ENCODE measurements around the gene FEZF1. TPM values are rescaled to one million over a fixed set of nuclear protein-coding genes. Genes with fewer than 3 reads are reported as not detected.

FEZF1 gene
- 12.7 TPM for total RNA-seq (ENCODE audit: unreplicated experiment)
- long read RNA-seq, partial matches to known transcripts = 0 of 3 reads
- long read RNA-seq, other reads (novel, unspliced or antisense) = 1 of 3 reads

DNA sequence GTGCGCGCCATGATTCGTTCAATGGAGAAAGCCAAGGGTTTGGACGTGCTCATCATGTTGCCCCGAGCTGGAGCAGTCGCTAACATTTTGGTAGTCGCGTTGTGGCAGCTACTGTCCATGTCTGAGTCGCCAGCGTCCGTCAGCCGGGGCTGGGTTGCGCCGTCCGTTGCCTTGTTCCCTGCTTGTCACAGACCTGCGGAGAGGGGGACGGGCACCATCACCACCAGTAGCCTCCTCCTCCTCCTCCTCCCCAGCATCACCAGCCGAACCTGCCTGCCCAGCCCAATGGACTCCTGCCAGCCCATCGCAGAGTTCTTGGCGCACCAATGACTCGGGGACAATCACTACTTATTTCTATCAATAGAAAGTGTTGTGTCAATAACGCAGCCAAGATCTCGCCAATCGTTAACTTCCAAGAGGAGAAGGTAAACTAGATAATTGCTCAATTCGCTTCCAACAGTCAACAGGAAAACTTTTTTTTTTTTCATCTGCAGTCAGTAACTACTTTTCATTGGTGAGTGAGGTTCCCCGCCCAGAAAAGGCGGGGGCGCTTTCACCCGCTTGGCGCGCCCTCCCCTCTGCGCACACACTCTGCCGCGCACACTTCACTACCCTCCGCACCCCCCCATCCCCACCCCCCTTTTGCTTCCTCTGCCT is at the start of gene FEZF1:
TSS of gene FEZF1 (minus strand) at position 432 of the 657 bp plus-strand sequence. CDS start at position 119, 313 bp downstream.
- peak within 1 kb of the TSS; percentile 82 for H3K27ac Mint-ChIP-seq (ENCODE audit: unreplicated experiment)
- H3K4me3 Mint-ChIP-seq (ENCODE audit: unreplicated experiment) = peak within 1 kb of the TSS; percentile 91
- peak; percentile 59 for DNase-seq
- no peaks in the 10 kb centered on the region for H3K36me3 Mint-ChIP-seq (ENCODE audit: unreplicated experiment)
- peaks cover 35% of the 10 kb centered on the region for H3K27me3 Mint-ChIP-seq (ENCODE audit: unreplicated experiment)
- TF ChIP-seq, protein P1, sequence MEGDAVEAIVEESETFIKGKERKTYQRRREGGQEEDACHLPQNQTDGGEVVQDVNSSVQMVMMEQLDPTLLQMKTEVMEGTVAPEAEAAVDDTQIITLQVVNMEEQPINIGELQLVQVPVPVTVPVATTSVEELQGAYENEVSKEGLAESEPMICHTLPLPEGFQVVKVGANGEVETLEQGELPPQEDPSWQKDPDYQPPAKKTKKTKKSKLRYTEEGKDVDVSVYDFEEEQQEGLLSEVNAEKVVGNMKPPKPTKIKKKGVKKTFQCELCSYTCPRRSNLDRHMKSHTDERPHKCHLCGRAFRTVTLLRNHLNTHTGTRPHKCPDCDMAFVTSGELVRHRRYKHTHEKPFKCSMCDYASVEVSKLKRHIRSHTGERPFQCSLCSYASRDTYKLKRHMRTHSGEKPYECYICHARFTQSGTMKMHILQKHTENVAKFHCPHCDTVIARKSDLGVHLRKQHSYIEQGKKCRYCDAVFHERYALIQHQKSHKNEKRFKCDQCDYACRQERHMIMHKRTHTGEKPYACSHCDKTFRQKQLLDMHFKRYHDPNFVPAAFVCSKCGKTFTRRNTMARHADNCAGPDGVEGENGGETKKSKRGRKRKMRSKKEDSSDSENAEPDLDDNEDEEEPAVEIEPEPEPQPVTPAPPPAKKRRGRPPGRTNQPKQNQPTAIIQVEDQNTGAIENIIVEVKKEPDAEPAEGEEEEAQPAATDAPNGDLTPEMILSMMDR (IDR thresholded peaks at IDR 0.05; ENCODE audit: partially characterized antibody, unreplicated experiment) = no peak
- H3K9me3 Mint-ChIP-seq (ENCODE audit: unreplicated experiment) = peaks cover 10% of the 10 kb centered on the region
- H3K4me1 Mint-ChIP-seq (ENCODE audit: low read depth, unreplicated experiment) = peaks cover 17% of the 10 kb centered on the region

DNA sequence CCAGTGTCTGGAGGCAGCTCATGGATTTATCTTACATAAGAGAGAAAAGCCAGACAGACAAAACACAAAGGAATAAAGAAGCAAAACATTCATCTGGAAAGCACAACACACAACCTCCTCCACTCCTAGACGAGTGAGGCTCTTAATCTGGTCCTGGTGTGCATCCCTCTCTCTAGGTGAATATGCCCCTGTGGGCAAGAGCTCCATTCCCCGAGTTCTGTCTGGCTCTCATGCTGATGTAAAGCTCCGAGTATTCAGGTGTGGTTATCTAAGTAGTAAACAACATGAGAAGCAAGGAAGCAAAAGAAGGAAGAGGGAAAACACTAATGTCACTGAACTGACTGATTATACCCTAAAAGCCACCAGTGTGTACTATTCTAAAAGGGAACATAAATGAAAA is 47.9 kb upstream of the FEZF1 start:
- Mint-ChIP-seq H3K4me1 (ENCODE audit: low read depth, unreplicated experiment) (no peaks in the 10 kb centered on the region), H3K4me3 (ENCODE audit: unreplicated experiment) (no peak overlapping the region), H3K36me3 (ENCODE audit: unreplicated experiment) (no peaks in the 10 kb centered on the region), H3K9me3 (ENCODE audit: unreplicated experiment) (no peaks in the 10 kb centered on the region), H3K27ac (ENCODE audit: unreplicated experiment) (no peak overlapping the region), H3K27me3 (ENCODE audit: unreplicated experiment) (no peaks in the 10 kb centered on the region)
- no peak for DNase-seq
- TF ChIP-seq, protein P1 (IDR thresholded peaks at IDR 0.05; ENCODE audit: partially characterized antibody, unreplicated experiment) = no peak

DNA sequence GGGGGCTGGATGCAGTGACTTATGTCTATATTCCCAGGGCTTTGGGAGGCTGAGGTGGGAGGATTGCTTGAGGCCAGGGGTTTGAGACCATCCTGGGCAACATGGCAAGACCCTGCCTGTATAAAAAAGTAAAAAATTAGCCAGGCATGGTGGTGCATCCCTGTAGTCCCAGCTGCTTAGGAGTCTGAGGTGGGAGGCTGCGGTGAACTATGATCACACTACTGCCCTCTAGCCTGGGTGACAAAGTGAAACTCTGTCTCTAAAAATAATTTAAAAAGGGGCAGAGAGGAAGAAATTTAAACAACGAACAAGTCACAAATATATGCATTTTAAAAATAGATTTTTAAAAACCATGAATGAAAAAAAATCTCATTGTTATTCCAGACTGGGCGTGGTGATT is 46.2 kb upstream of the FEZF1 start:
- H3K36me3 Mint-ChIP-seq (ENCODE audit: unreplicated experiment) = no peaks in the 10 kb centered on the region
- no peaks in the 10 kb centered on the region for H3K4me1 Mint-ChIP-seq (ENCODE audit: low read depth, unreplicated experiment)
- no peak overlapping the region for H3K27ac Mint-ChIP-seq (ENCODE audit: unreplicated experiment)
- TF ChIP-seq, protein P1 (IDR thresholded peaks at IDR 0.05; ENCODE audit: partially characterized antibody, unreplicated experiment) = no peak
- no peaks in the 10 kb centered on the region for H3K27me3 Mint-ChIP-seq (ENCODE audit: unreplicated experiment)
- H3K9me3 Mint-ChIP-seq (ENCODE audit: unreplicated experiment) = no peaks in the 10 kb centered on the region
- no peak for DNase-seq
- no peak overlapping the region for H3K4me3 Mint-ChIP-seq (ENCODE audit: unreplicated experiment)

DNA sequence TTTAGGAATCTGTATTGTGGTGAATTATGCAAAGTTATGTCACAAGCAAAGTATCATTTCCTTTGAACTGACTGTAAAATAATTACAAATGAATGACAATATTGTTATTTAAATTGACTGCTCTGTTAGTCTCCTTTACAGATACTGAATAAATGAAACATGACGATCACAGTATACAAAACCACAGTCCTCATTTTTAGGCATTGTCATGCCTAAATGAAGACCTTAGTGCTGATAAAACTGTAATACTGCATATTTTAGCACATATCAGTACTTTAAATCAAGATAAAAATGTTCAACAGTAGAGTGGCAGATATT is 39.7 kb upstream of the FEZF1 start:
- no peak overlapping the region for H3K27ac Mint-ChIP-seq (ENCODE audit: unreplicated experiment)
- TF ChIP-seq, protein P1 (IDR thresholded peaks at IDR 0.05; ENCODE audit: partially characterized antibody, unreplicated experiment) = no peak
- H3K36me3 Mint-ChIP-seq (ENCODE audit: unreplicated experiment) = no peaks in the 10 kb centered on the region
- no peak for DNase-seq
- no peak overlapping the region for H3K4me3 Mint-ChIP-seq (ENCODE audit: unreplicated experiment)
- no peaks in the 10 kb centered on the region for H3K9me3 Mint-ChIP-seq (ENCODE audit: unreplicated experiment)
- H3K27me3 Mint-ChIP-seq (ENCODE audit: unreplicated experiment) = no peaks in the 10 kb centered on the region
- H3K4me1 Mint-ChIP-seq (ENCODE audit: low read depth, unreplicated experiment) = no peaks in the 10 kb centered on the region

DNA sequence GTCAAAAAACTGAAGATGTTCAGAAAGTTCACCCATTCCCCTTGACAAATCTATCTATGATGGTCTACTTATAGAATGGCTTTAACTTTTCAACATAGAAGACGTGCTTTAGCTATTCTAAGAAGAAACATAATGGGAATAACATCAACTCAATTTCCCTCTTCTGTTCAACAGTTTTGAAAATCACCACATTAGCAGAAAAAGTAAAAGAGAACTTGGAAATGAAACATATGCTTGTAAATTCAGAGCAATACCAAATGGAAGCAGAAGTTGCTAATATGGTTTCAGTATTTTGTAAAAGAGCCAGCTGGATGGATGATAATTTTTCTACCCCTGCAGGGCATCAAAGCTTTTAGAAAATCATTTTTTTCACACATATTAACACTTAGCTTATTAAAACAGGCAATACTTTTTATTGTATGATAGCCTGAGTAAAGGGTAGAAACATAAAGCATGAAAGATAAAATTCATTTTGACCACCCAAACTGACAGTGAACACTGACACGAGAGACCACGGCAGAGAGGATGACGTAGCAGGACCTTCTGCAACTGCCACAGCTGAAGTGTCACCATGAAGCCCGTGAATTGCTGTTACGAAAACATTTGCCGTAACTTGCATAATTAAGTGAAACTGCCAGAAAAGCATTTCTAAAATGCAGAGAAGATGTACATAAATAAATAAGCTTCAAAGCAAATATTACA is 39.2 kb upstream of the FEZF1 start:
- Mint-ChIP-seq H3K27ac (ENCODE audit: unreplicated experiment) (no peak overlapping the region), H3K4me3 (ENCODE audit: unreplicated experiment) (no peak overlapping the region), H3K36me3 (ENCODE audit: unreplicated experiment) (no peaks in the 10 kb centered on the region), H3K27me3 (ENCODE audit: unreplicated experiment) (no peaks in the 10 kb centered on the region), H3K9me3 (ENCODE audit: unreplicated experiment) (no peaks in the 10 kb centered on the region), H3K4me1 (ENCODE audit: low read depth, unreplicated experiment) (no peaks in the 10 kb centered on the region)
- no peak for DNase-seq
- TF ChIP-seq, protein P1 (IDR thresholded peaks at IDR 0.05; ENCODE audit: partially characterized antibody, unreplicated experiment) = no peak

Measured in glutamatergic neuron (in vitro differentiated cells).